HFFc6 (cell line): ENCODE measurements around the gene SAP30BP. TPM values are rescaled to one million over a fixed set of nuclear protein-coding genes. Genes with fewer than 3 reads are reported as not detected.
"Not testable (repeated sequence)": the region's sequence is repeated elsewhere in the genome, so short reads cannot be mapped to it uniquely, and the experiment has no call there.

ENCODE experiments used
- DNase-seq: peaks from one replicate; pipeline ENCODE4 v3.0.0-alpha.2; 2018
- H3K27ac Mint-ChIP-seq: 2 replicates; pipeline ENCODE4 v1.8.0; 2020; ENCODE audit warnings: mild to moderate bottlenecking, mixed read lengths
- H3K27me3 Mint-ChIP-seq: 2 replicates; pipeline ENCODE4 v1.8.0; 2021; ENCODE audit warnings: mild to moderate bottlenecking, moderate library complexity, mixed read lengths; ENCODE audit not compliant: insufficient read depth
- H3K36me3 Mint-ChIP-seq: 2 replicates; pipeline ENCODE4 v1.8.0; 2021; ENCODE audit warnings: low read depth, mixed read lengths
- H3K4me1 Mint-ChIP-seq: 2 replicates; pipeline ENCODE4 v1.8.0; 2020; ENCODE audit warnings: low read depth, mixed read lengths
- H3K4me3 Mint-ChIP-seq: 2 replicates; pipeline ENCODE4 v1.8.0; 2020; ENCODE audit warnings: mild to moderate bottlenecking, moderate library complexity, mixed read lengths
- H3K9me3 Mint-ChIP-seq: 2 replicates; pipeline ENCODE4 v1.8.0; 2020; ENCODE audit warnings: mild to moderate bottlenecking, mixed read lengths
- total RNA-seq, 6 experiments: library from RNA; stranded (reverse); fragmentation: NEBNext Ultra II Directional; extraction: Animal tissue kit (Norgen Biotek cat#: 25700); gene quantifications; 2 replicates in 1 of 6; 3 replicates in 5 of 6; pipeline ENCODE4 v1.2.3, GENCODE V29; 2021
- TF ChIP-seq, protein P1 (sequence below): fragments of 200-600 bp; sonication (generic); IDR thresholded peaks from 2 replicates; pipeline ENCODE4 v1.5.0; 2021; ENCODE audit warnings: antibody characterized with exemption, mild to moderate bottlenecking

The SAP30BP gene
- total RNA-seq, 6 experiments from 2014 or later: 68.4 to 81.5 (median 71.4) TPM

DNA sequence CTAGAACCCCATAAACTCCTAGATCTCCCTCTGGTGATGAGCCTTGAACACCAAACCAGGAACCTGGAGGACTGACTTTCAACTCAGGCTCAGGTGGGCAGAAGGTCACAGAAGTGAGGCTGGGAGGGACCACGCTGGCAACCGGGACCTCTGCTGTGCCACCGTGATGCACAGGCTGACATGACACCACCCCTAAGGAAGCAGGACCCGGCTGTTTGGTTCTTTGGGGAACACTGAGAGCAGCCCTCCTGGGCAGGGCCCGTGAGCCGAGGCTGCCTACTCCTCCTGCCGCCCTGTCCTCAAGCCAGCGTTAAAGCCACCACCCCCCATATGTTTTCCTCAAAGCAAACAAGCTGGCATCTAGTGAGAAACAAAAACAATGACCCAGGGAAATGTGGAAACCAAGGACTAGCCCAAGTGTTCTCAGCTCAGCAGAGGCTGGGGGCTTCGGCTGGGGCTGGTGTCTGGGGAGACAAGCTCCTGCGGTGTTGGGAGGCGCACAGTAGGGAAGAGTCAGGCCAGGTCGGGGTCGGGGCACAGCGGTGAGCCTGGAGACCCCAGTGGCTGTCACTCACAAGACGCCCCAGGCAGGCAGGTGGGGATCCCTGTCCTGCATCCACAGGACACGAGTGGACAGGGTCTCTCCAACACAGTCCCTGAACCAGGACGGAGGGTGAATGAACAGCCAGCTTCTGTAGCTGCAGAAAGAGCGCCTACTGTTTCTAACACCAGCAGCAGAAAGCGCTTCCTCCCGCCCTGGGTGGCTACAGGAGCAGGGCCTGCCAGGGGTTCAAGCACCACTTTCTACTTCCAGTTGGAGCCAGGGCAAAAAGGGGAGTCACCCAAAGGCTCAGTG is 32.2 kb upstream of the SAP30BP start:
- no peak for DNase-seq
- H3K27me3 Mint-ChIP-seq: peaks cover 5% of the 10 kb centered on the region
- no peaks in the 10 kb centered on the region for H3K9me3 Mint-ChIP-seq
- TF ChIP-seq, protein P1, sequence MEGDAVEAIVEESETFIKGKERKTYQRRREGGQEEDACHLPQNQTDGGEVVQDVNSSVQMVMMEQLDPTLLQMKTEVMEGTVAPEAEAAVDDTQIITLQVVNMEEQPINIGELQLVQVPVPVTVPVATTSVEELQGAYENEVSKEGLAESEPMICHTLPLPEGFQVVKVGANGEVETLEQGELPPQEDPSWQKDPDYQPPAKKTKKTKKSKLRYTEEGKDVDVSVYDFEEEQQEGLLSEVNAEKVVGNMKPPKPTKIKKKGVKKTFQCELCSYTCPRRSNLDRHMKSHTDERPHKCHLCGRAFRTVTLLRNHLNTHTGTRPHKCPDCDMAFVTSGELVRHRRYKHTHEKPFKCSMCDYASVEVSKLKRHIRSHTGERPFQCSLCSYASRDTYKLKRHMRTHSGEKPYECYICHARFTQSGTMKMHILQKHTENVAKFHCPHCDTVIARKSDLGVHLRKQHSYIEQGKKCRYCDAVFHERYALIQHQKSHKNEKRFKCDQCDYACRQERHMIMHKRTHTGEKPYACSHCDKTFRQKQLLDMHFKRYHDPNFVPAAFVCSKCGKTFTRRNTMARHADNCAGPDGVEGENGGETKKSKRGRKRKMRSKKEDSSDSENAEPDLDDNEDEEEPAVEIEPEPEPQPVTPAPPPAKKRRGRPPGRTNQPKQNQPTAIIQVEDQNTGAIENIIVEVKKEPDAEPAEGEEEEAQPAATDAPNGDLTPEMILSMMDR: no peak
- H3K4me3 Mint-ChIP-seq: no peak overlapping the region
- peak overlapping the region; percentile 89 for H3K27ac Mint-ChIP-seq
- H3K4me1 Mint-ChIP-seq: peaks cover 16% of the 10 kb centered on the region
- H3K36me3 Mint-ChIP-seq: no peaks in the 10 kb centered on the region

DNA sequence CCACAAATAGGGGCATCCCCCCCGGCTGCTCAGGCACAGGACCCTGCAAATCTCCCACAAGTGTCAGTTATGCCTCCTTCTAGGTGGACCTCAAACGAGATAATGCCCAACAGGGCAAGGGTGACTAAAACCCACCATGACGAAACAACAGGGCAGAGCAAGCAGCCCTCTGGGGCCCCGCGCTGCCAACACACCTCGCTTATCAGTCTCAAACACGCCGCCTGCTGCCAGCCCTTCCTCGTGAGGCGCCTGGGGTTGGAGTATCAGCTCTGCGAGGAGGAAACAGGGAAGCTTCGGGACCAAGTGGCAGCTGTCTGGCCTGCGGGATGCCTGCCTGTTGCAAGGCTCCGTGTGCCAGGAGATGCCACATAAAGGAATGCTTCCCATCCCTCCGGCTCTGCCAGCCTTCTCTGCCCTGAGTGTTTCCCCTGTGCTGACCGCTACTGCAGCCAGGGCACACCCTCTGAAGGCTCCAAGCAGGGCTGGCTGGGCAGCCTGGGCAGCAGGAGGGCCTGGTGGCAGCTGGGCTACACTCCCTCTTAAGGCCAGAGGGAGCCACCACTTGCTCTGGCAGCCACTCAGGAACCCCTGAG is 31.4 kb upstream of the SAP30BP start:
- Mint-ChIP-seq H3K4me3 (no peak overlapping the region), H3K27ac (no peak overlapping the region), H3K36me3 (no peaks in the 10 kb centered on the region), H3K9me3 (no peaks in the 10 kb centered on the region), H3K27me3 (peaks cover 5% of the 10 kb centered on the region), H3K4me1 (peaks cover 16% of the 10 kb centered on the region)
- DNase-seq: no peak
- TF ChIP-seq, protein P1: no peak

DNA sequence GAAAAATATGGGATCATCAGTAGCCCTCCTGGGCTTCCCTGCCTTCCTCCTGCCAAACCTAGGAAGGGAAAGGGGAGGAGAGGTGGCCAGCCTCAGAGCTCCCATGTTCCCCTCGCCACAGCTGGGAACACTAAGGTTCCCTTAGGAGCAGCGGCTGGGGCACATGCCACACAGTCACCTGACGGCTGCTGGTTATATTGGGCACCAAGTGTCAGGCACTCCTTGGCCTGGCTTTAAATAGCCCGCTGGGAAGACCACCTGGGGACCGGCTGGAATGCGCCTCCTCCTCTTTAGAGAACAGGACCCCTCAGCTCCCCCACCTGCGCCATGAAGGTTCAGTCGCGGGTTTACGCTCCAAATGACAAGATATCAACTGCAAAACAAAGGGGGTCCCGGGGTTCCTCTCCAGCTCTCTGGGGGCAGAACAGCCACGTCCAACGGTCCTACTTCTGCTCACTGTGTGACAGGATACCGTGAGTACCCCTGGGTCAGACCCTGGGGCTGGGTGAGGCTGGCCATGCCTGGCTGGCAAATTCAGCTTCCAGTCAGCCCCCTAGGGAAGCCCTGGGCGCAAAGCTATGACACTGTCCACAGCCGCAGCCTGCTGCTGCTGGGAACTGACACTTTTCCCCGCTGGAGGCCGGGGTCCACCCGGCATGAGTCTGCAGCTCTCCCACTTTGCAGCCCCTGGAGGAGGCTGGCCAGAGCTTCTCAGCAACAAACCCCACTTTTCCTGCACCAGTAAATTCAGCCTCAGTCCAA is 30.6 kb upstream of the SAP30BP start:
- Mint-ChIP-seq H3K27ac (no peak overlapping the region), H3K27me3 (peaks cover 5% of the 10 kb centered on the region), H3K36me3 (no peaks in the 10 kb centered on the region), H3K4me1 (peaks cover 16% of the 10 kb centered on the region), H3K9me3 (no peaks in the 10 kb centered on the region), H3K4me3 (no peak overlapping the region)
- no peak for DNase-seq
- TF ChIP-seq, protein P1: no peak

DNA sequence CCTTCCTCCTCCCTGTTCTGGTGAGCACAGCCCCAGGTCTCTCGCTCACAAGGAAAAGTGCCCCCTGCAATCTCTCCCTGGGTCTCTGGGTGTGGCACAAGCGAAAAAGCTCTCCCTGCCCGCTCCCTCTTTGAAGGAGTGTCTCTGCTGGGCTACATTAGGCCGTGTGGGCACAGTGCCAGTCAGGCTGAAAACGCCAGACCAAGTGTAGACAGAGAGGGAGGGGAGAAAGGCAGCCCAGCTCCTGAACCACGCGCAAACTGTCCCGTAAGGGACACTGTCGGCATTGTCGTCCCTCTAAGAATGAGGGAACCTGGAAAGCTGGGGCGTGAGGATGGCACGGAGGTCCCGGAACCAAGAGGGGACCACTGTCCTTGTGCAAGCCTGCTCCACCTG is 30.0 kb upstream of the SAP30BP start:
- Mint-ChIP-seq H3K27ac (no peak overlapping the region), H3K4me1 (peaks cover 16% of the 10 kb centered on the region), H3K27me3 (peaks cover 5% of the 10 kb centered on the region), H3K4me3 (no peak overlapping the region), H3K36me3 (no peaks in the 10 kb centered on the region), H3K9me3 (no peaks in the 10 kb centered on the region)
- no peak for DNase-seq
- TF ChIP-seq, protein P1: no peak

DNA sequence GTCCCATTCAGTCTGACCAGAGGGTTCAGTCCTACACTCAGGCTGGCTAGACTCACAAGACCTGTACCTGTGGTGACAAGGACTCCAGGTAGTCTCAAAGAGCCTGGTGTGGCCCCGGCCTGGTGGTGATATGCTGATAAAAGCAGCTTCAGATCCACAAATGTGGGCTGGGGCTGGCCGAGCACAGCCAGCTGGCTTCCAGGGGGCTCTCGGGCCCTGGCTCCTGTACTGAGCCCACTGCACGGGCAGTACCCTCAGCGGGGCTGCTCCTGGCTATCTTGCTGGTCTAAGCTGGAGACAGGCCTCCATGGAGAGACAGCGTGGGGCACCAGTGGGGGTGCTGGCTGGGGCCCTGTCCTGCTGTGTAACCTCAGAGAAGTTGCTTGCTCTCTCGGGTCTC is 29.6 kb upstream of the SAP30BP start:
- H3K9me3 Mint-ChIP-seq: no peaks in the 10 kb centered on the region
- no peak overlapping the region for H3K4me3 Mint-ChIP-seq
- TF ChIP-seq, protein P1: no peak
- H3K27me3 Mint-ChIP-seq: peaks cover 5% of the 10 kb centered on the region
- no peak overlapping the region for H3K27ac Mint-ChIP-seq
- H3K4me1 Mint-ChIP-seq: peaks cover 16% of the 10 kb centered on the region
- no peaks in the 10 kb centered on the region for H3K36me3 Mint-ChIP-seq
- DNase-seq: no peak

DNA sequence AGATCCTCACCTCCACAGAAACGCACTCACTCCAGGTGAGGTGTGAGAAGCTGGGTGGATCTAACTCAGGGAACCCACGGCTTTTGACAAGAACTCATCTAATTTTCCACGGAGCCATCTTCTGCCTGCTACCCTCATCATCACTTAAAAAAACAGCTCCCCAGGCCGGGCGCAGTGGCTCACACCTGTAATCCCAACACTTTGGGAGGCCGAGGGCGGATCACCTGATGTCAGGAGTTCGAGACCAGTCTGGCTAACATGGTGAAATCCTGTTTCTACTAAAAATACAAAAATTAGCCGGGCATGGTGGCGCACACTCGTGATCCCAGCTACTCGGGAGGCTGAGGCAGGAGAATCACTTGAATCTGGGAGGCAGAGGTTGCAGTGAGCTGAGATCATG is 29.1 kb upstream of the SAP30BP start:
- not testable (repeated sequence) for H3K27me3 Mint-ChIP-seq, H3K4me3 Mint-ChIP-seq, H3K36me3 Mint-ChIP-seq, DNase-seq, H3K27ac Mint-ChIP-seq, H3K9me3 Mint-ChIP-seq
- H3K4me1 Mint-ChIP-seq: peaks cover 12% of the 10 kb centered on the region
